ENCODE measurements around the gene DGKZ.

Gene DGKZ

GRCh38 chr11:46390331-46391171 lies 43.3 kb downstream of the DGKZ start:
- no peaks in the 10 kb centered on the region for H3K4me1 ChIP-seq
- no peaks in the 10 kb centered on the region for H3K9me3 ChIP-seq
- H3K4me3 ChIP-seq (ENCODE audit: low read depth, low read length) = 0 out of 2 replicates have a peak overlapping the region, but pooled peaks have one; percentile 52
- no peaks in the 10 kb centered on the region for H3K36me3 ChIP-seq
- peaks cover 30% of the 10 kb centered on the region for H3K27me3 ChIP-seq
- TF ChIP-seq CTCF (IDR thresholded peaks at IDR 0.05; ENCODE audit: low read depth, low read length) = no peak
- no peak for DNase-seq

- no peaks in the 10 kb centered on the region for H3K4me1 ChIP-seq
- H3K36me3 ChIP-seq = no peaks in the 10 kb centered on the region
- no peak for TF ChIP-seq CTCF (IDR thresholded peaks at IDR 0.05; ENCODE audit: low read depth, low read length)
- no peak overlapping the region; the same call in 1 of the 2 replicates for H3K4me3 ChIP-seq (ENCODE audit: low read depth, low read length)
- DNase-seq = no peak
- H3K27me3 ChIP-seq = peaks cover 30% of the 10 kb centered on the region
- no peaks in the 10 kb centered on the region for H3K9me3 ChIP-seq
Measured at GRCh38 chr11:46391186-46391577, 43.9 kb downstream of the DGKZ start.

- no peaks in the 10 kb centered on the region for H3K36me3 ChIP-seq
- peak; percentile 71 for DNase-seq
- peak; percentile 19 for TF ChIP-seq CTCF (IDR thresholded peaks at IDR 0.05; ENCODE audit: low read depth, low read length)
- peak within 1 kb of the TSS; percentile 28 for H3K4me3 ChIP-seq (ENCODE audit: low read depth, low read length)
- H3K9me3 ChIP-seq = no peaks in the 10 kb centered on the region
- H3K27me3 ChIP-seq = peaks cover 30% of the 10 kb centered on the region
- H3K4me1 ChIP-seq = no peaks in the 10 kb centered on the region
Measured at GRCh38 chr11:46391578-46392420, 44.5 kb downstream of the DGKZ start, which contains the start of gene CHRM4. TSS of gene CHRM4 (minus strand) at chr11:46391776. CDS start at chr11:46386557, 5,219 bp downstream.

GRCh38 chr11:46392421-46393230 lies 45.4 kb downstream of the DGKZ start:
- Histone ChIP-seq H3K36me3 (no peaks in the 10 kb centered on the region), H3K4me1 (no peaks in the 10 kb centered on the region), H3K4me3 (ENCODE audit: low read depth, low read length) (peak overlapping the region; percentile 28; the same call in 1 of the 2 replicates), H3K27me3 (peaks cover 30% of the 10 kb centered on the region), H3K9me3 (no peaks in the 10 kb centered on the region)
- TF ChIP-seq CTCF (IDR thresholded peaks at IDR 0.05; ENCODE audit: low read depth, low read length) = no peak
- DNase-seq = no peak

GRCh38 chr11:46393231-46393616 lies 46.0 kb downstream of the DGKZ start:
- Histone ChIP-seq H3K9me3 (no peaks in the 10 kb centered on the region), H3K4me3 (ENCODE audit: low read depth, low read length) (no peak overlapping the region), H3K27me3 (peaks cover 30% of the 10 kb centered on the region), H3K36me3 (no peaks in the 10 kb centered on the region), H3K4me1 (no peaks in the 10 kb centered on the region)
- no peak for DNase-seq
- no peak for TF ChIP-seq CTCF (IDR thresholded peaks at IDR 0.05; ENCODE audit: low read depth, low read length)
